Naive B cell (primary cell): ENCODE data around the gene OLFM1. TPM values are rescaled to one million over a fixed set of nuclear protein-coding genes. Genes with fewer than 3 reads are reported as not detected.
"Not testable (repeated sequence)": the region's sequence is repeated elsewhere in the genome, so short reads cannot be mapped to it uniquely, and the experiment has no call there.

Source experiments
- ATAC-seq, 2 donors: fragments of 150-1000 bp; cut with Tn5 transposase; 2 replicates each; pipeline ENCODE4 v1.10.0; 2021; ENCODE audit warnings: low read depth in 2 of 2, mild to moderate bottlenecking in 2 of 2, moderate library complexity in 2 of 2
- DNase-seq: peaks from one replicate; pipeline ENCODE4 v3.0.0; 2022
- H3K27ac Mint-ChIP-seq, 6 donors: one replicate each; pipeline ENCODE4 v1.8.0; 2020 to 2022; ENCODE audit warnings: mild to moderate bottlenecking in 6 of 6, mixed read lengths in 6 of 6, moderate library complexity in 5 of 6, inconsistent platforms in 2 of 6
- H3K27me3 Mint-ChIP-seq, 3 donors: one replicate each; pipeline ENCODE4 v1.8.0; 2021 to 2022; ENCODE audit warnings: mixed read lengths in 3 of 3, mild to moderate bottlenecking in 1 of 3
- H3K36me3 Mint-ChIP-seq, 2 donors: one replicate each; pipeline ENCODE4 v1.8.0; 2020 to 2022; ENCODE audit warnings: mixed read lengths in 2 of 2, inconsistent platforms in 1 of 2, mild to moderate bottlenecking in 1 of 2
- H3K4me1 Mint-ChIP-seq, 3 donors: one replicate each; pipeline ENCODE4 v1.8.0; 2020 to 2022; ENCODE audit warnings: mixed read lengths in 3 of 3, inconsistent platforms in 1 of 3, mild to moderate bottlenecking in 1 of 3, moderate library complexity in 1 of 3
- H3K4me3 Mint-ChIP-seq, 8 donors: one replicate each; pipeline ENCODE4 v1.8.0; 2020 to 2022; ENCODE audit warnings: mild to moderate bottlenecking in 8 of 8, mixed read lengths in 8 of 8, moderate library complexity in 8 of 8, inconsistent platforms in 2 of 8
- H3K9me3 Mint-ChIP-seq, 7 donors: one replicate each; pipeline ENCODE4 v1.8.0; 2020 to 2022; ENCODE audit warnings: mixed read lengths in 7 of 7, mild to moderate bottlenecking in 5 of 7, inconsistent platforms in 2 of 7, moderate library complexity in 1 of 7
- polyA plus RNA-seq, 6 donors: library from polyadenylated mRNA; unstranded; fragments of 300-500 nt; fragmentation: Illumina TruSeq; gene quantifications; one replicate each; pipeline ENCODE4 v1.2.3, GENCODE V29; 2021; ENCODE audit warnings: low read depth in 6 of 6

OLFM1 gene
- polyA plus RNA-seq, 6 donors from 2014 or later, result not detected

DNA sequence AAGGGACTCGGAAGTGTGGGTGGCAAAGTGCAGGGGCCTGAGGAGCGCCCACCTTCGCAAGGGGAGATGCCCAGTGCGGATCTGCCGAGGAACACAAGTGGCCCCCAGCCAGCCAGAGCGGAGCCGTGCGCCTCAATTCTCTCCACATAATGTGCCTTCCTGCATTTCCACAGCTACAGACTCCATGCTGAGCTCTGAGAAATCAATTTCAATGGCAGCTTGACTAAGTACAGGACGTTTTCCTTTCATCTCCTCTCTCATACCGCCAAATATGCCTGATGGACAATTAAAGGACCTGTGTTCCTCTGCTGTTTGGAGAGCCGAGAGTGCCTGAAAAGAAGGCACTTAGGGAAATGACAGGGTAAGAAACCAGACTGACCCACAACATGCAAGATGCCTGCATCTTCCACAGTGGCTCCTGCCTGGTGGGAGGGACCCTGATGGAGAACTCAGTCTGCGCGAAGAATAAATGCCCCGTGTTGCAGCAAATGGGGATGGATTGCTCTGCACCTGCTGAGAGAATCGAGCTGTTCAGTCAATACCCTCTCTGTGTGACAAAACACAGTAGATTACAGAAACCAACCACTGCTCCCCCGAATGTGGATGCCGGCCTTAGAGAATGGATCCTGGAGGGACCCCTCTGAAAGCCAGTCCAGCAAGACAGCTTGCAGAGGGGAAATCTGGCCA, 38.6 kb upstream of the OLFM1 start:
- ATAC-seq, result no peak
- Mint-ChIP-seq H3K27ac (peak overlapping the region in 2 of 6 donors; percentile 33 to 76), H3K27me3 (peaks cover 9 to 24% (median 21%) of the 10 kb centered on the region in 3 donors), H3K36me3 (peaks cover 0 to 3% of the 10 kb centered on the region in 2 donors), H3K4me1 (peaks cover 15 to 26% (median 22%) of the 10 kb centered on the region in 3 donors), H3K9me3 (peaks cover 0 to 8% (median 0%) of the 10 kb centered on the region in 7 donors), H3K4me3 (peak overlapping the region in 2 of 8 donors; percentile 10 to 12)
- DNase-seq, result no peak

DNA sequence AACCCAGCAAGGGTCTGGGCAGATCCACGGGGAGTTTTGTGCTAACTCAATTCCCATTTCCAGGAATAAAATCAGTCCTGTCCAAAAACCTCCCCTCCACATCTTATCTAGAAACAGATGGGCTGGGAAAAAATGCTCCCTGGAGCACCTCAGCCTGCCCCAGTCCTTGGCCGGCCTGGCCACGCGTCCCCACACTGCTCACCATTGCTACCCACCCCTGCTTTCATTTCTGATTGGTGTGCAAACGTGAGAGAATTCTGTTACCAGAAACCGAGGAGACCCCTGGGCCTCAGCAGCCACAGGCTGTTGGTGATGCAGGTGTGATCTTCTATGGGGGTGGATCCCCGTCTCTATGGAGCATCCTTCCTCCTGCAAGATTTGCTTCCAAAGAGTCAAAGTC, 38.0 kb upstream of the OLFM1 start:
- no peak for ATAC-seq
- H3K27me3 Mint-ChIP-seq, result peaks cover 10 to 25% (median 22%) of the 10 kb centered on the region in 3 donors
- H3K4me3 Mint-ChIP-seq, result no peak overlapping the region
- no peak for DNase-seq
- peak overlapping the region in 3 of 6 donors; percentile 10 to 35 (median 20) for H3K27ac Mint-ChIP-seq
- peaks cover 15 to 26% (median 22%) of the 10 kb centered on the region in 3 donors for H3K4me1 Mint-ChIP-seq
- peaks cover 0 to 8% (median 0%) of the 10 kb centered on the region in 7 donors for H3K9me3 Mint-ChIP-seq
- peaks cover 0 to 3% of the 10 kb centered on the region in 2 donors for H3K36me3 Mint-ChIP-seq

DNA sequence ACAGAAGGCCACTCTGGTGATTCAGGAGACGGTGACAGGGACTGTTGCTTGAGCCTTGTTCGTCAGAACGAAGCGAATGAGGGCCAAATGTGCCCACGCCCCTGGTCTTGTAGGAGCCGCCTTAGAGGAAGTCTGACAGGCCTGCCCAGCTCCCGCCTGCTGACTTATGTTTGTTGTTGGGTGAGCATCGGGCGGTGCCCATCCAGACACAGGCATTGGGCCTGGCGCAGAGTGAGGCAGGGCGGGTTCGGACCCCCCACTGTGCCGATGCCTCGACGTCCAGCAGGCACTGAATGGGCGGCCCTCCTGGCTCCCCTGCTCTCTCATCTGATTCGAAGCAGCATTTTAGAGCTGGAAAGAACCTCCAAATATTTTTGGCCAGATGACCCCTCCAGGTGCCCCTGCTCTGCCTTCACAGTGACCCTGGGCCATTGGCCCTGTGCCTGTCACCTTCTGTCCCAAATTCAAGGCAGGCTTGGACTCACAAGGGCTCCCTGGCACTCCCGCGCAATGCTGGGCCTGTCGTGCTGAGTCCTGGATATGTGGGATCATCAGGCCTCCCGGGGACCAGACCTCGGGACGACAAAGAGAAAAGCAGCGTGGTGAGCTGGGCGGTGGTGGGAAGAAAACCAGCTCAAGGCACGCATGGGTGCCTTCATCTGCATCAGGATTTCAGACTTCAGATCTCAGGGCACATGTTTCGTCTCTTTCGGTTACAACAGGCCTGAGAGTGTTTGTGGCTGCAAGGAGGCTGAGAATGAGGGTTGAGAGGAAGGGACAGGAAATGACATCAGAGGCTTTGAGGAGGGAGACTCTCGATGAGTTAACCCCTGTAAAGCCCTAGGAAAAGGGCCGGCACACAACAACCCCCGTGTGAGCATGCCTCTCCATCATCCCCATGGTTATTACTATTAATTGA, 37.1 kb upstream of the OLFM1 start:
- H3K36me3 Mint-ChIP-seq, result peaks cover 0 to 3% of the 10 kb centered on the region in 2 donors
- H3K27me3 Mint-ChIP-seq, result peaks cover 18 to 22% (median 22%) of the 10 kb centered on the region in 3 donors
- ATAC-seq (no peak), DNase-seq (no peak)
- peaks cover 0 to 7% (median 0%) of the 10 kb centered on the region in 7 donors for H3K9me3 Mint-ChIP-seq
- peak overlapping the region in 3 of 6 donors; percentile 3 to 87 (median 22) for H3K27ac Mint-ChIP-seq
- H3K4me1 Mint-ChIP-seq, result peaks cover 15 to 26% (median 22%) of the 10 kb centered on the region in 3 donors
- H3K4me3 Mint-ChIP-seq, result peak overlapping the region in 1 of 8 donors; percentile 80

DNA sequence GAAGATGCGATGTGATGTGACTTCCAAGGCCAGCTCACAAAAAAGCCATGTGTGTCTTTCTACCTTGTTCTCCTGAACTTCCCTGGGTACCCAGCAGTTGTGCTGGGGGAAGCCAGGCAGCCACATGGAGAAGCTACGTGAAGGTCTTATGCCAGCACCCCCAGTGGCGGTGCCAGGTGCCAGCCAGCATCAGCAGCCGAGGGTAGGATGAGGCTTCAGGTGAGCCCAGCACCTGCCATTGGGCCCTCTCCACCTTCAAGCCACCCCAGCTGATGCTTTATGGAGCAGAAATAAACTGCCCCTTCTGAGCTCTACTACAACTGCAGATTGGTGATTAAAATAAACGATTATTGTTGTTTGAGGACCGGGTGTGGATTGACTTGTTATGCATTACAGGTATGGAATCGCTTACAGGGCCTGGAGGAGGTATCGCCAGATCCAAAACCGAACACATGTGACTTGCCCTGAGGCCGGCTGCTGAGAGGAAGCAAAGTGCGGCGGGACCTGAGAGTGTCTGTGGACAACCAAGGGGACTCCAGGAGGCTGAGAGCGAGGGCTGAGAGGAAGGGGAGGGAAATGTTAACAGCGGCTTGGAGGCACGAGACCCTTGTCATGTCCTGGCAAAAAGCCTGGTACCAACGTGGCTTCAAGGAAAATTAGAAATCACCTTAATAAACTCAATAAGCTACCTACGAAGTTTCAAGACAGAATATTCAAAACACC, 36.0 kb upstream of the OLFM1 start:
- Mint-ChIP-seq H3K9me3 (peaks cover 0 to 5% (median 0%) of the 10 kb centered on the region in 7 donors), H3K4me3 (peak overlapping the region in 5 of 8 donors; percentile 3 to 80 (median 25)), H3K36me3 (peaks cover 0 to 3% of the 10 kb centered on the region in 2 donors), H3K27me3 (peaks cover 21 to 27% (median 22%) of the 10 kb centered on the region in 3 donors), H3K27ac (peak overlapping the region in 4 of 6 donors; percentile 31 to 78 (median 34)), H3K4me1 (peaks cover 15 to 26% (median 22%) of the 10 kb centered on the region in 3 donors)
- no peak for DNase-seq
- no peak for ATAC-seq

DNA sequence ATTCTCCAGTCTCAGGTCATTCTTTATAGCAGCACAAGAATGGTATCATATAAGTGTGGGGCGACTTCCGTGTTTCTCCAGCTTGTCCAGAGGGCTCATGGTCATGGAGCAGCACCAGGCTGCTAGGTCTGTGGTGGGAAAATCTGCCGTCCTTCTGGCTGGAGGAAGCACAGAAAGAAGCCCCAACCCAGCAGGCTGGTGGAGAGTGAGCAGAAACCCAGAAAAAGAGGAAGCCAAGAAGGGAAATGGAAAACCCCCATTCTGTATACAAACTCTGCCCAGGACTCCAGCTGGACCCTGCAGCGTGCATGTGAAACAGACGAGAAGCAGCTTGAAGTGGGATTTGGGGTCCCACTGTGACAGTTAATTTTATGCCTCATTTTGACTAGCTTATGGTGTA, 34.3 kb upstream of the OLFM1 start:
- peaks cover 15 to 26% (median 22%) of the 10 kb centered on the region in 3 donors for H3K4me1 Mint-ChIP-seq
- DNase-seq (peak; percentile 40), ATAC-seq (peak; percentile 92 to 97)
- peaks cover 0 to 3% of the 10 kb centered on the region in 2 donors for H3K36me3 Mint-ChIP-seq
- H3K9me3 Mint-ChIP-seq, result peaks cover 0 to 5% (median 0%) of the 10 kb centered on the region in 7 donors
- peak overlapping the region in 4 of 8 donors; percentile 22 to 72 (median 67) for H3K4me3 Mint-ChIP-seq
- peak overlapping the region in 5 of 6 donors; percentile 16 to 90 (median 77) for H3K27ac Mint-ChIP-seq
- H3K27me3 Mint-ChIP-seq, result peaks cover 21 to 36% (median 28%) of the 10 kb centered on the region in 3 donors

DNA sequence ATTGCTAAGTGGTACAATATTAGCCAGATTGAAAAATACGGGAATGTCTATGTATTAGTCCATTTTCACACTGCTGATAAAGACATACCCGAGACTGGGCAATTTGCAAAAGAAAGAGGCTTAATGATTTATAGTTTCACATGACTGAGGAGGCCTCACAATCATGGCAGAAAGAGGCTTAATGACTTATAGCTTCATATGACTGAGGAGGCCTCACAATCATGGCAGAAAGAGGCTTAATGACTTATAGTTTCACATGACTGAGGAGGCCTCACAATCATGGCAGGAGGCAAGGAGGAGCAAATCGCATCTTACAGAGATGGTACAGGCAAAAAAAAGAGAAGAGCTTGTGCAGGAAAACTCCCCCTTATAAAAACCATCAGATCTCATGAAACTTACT, 32.3 kb upstream of the OLFM1 start:
- Mint-ChIP-seq H3K36me3 (peaks cover 0 to 3% of the 10 kb centered on the region in 2 donors), H3K9me3 (peaks cover 0 to 5% (median 0%) of the 10 kb centered on the region in 7 donors), H3K27ac (peak overlapping the region in 1 of 6 donors; percentile 66), H3K4me3 (no peak overlapping the region), H3K27me3 (peaks cover 16 to 44% (median 34%) of the 10 kb centered on the region in 3 donors), H3K4me1 (peaks cover 15 to 26% (median 22%) of the 10 kb centered on the region in 3 donors)
- ATAC-seq, result no peak
- DNase-seq, result no peak

DNA sequence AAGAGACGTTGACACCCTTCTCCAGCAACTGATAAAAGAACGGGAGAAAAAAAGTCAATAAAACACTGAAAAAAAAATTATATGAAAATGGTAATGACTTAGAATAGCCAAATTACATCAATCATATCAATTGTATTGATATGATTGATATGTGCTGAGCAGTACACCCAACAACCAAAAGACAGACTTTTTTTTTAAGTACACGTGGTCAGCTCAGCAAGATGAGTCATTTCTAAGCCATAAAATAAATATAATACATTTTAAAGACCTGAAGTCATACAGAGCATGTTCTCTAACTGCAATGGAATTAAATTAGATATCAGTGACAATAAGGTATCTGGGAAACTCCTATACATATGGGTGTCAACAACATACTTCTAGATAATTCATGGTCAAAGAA, 30.9 kb upstream of the OLFM1 start:
- Mint-ChIP-seq H3K27ac (no peak overlapping the region), H3K4me1 (peaks cover 9 to 19% (median 17%) of the 10 kb centered on the region in 3 donors), H3K36me3 (peaks cover 0 to 3% of the 10 kb centered on the region in 2 donors), H3K9me3 (peaks cover 0 to 5% (median 0%) of the 10 kb centered on the region in 7 donors), H3K27me3 (peaks cover 27 to 48% (median 36%) of the 10 kb centered on the region in 3 donors), H3K4me3 (no peak overlapping the region)
- no peak for ATAC-seq
- no peak for DNase-seq

DNA sequence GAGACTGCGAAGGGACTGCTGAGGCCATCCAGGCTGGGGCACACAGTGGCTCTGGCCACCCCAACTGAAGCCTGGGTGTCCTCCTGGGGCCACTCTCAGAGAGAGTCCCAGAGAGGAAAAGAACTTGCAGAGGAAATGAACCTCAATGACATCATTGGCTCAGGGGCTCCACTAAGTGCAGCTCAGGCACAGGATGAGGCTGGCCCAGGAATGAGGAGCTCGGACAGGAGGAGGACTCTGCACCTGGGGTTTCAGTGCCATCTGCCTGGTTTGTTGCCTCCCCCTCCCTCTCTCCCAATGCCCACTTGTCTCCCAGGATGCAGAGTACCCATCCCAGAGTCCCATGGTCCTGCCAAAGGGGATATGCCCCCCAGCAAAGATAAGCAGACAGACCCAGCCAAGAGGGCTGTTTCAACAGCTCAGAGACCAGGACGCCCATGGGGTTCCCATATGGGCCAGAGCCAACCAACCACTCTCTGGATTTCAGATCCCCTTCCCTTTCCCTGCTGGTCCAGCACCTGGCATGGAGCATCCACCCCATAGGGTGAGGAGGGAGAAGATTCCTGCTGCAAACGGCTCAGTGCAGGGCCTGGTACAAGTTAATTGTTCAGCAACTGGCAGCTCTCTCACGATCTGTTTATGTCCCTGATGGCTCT, 26.9 kb upstream of the OLFM1 start:
- peaks cover 25 to 35% (median 28%) of the 10 kb centered on the region in 3 donors for H3K27me3 Mint-ChIP-seq
- peak overlapping the region in 1 of 8 donors; percentile 2 for H3K4me3 Mint-ChIP-seq
- no peaks in the 10 kb centered on the region for H3K4me1 Mint-ChIP-seq
- ATAC-seq, result no peak
- peaks cover 6 to 32% (median 22%) of the 10 kb centered on the region in 7 donors for H3K9me3 Mint-ChIP-seq
- no peak for DNase-seq
- H3K27ac Mint-ChIP-seq, result peak overlapping the region in 1 of 6 donors; percentile 89
- H3K36me3 Mint-ChIP-seq, result peaks cover 8 to 19% of the 10 kb centered on the region in 2 donors

DNA sequence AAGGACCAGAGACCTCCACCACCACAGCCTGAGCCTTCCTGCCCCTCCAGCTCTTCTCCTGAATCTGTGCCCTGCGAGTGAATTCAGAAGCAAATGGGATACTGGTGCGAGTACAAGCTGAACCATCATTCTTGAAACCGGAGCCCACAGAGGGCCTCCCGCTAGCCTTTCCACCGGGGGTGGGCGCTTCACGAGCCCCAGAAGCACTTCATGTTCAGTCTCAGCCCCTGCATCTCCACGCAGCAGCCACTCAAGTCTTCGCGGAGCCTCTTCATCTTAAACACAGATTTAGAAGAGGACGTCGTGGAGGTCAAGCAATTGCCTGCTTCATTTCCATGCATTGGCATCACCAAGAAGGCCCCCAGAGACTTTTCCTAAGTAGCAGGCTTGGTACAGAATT, 26.0 kb upstream of the OLFM1 start:
- Mint-ChIP-seq H3K4me3 (no peak overlapping the region), H3K9me3 (peaks cover 6 to 33% (median 25%) of the 10 kb centered on the region in 7 donors), H3K36me3 (peaks cover 8 to 26% of the 10 kb centered on the region in 2 donors), H3K4me1 (no peaks in the 10 kb centered on the region), H3K27me3 (peaks cover 27 to 35% (median 29%) of the 10 kb centered on the region in 3 donors), H3K27ac (no peak overlapping the region)
- no peak for ATAC-seq
- no peak for DNase-seq

DNA sequence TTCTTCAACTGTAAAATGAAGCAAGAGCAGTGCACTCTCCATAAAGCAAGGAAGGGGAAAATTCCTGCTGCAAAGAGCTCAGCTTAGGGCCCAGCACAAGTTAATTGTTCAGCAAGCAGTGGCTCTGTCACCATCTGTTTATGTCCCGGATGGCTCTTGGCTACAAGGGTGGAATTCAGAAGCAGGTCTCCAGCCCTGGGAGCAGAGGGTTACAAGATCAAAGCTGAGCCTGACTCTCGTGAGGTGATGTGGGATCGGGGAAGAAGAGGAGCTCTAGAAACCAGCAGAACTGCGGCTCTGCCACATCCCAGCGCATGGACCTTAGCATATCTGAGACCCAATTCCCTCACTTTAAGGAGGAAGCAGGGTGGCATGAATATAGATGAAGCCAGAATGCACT, 25.2 kb upstream of the OLFM1 start:
- ATAC-seq (no peak), DNase-seq (no peak)
- no peak overlapping the region for H3K4me3 Mint-ChIP-seq
- peaks cover 6 to 33% (median 25%) of the 10 kb centered on the region in 7 donors for H3K9me3 Mint-ChIP-seq
- peaks cover 8 to 26% of the 10 kb centered on the region in 2 donors for H3K36me3 Mint-ChIP-seq
- peaks cover 27 to 35% (median 29%) of the 10 kb centered on the region in 3 donors for H3K27me3 Mint-ChIP-seq
- H3K27ac Mint-ChIP-seq, result no peak overlapping the region
- no peaks in the 10 kb centered on the region for H3K4me1 Mint-ChIP-seq

DNA sequence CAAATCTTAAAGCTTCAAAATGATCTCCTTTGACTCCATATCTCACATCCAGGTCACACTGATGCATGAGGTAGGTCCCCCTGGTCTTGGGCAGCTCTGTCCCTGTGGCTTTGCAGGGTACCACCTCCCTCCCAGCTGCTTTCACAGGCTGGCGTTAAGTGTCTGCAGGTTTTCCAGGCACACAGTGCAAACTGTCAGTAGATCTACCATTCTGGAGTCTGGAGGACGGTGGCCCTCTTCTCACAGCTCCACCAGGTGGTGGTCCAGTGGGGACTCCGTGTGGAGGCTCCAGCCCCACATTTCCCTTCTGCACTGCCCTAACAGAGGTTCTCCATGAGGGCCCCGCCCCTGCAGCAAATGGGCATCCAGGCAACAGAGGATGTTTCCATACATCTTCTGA, 24.0 kb upstream of the OLFM1 start:
- H3K4me1 Mint-ChIP-seq, DNase-seq, H3K4me3 Mint-ChIP-seq, H3K27ac Mint-ChIP-seq, ATAC-seq: not testable (repeated sequence)
- peaks cover 26 to 46% (median 37%) of the 10 kb centered on the region in 3 donors for H3K27me3 Mint-ChIP-seq
- H3K36me3 Mint-ChIP-seq, result peaks cover 8 to 26% of the 10 kb centered on the region in 2 donors
- peaks cover 6 to 33% (median 25%) of the 10 kb centered on the region in 7 donors for H3K9me3 Mint-ChIP-seq

DNA sequence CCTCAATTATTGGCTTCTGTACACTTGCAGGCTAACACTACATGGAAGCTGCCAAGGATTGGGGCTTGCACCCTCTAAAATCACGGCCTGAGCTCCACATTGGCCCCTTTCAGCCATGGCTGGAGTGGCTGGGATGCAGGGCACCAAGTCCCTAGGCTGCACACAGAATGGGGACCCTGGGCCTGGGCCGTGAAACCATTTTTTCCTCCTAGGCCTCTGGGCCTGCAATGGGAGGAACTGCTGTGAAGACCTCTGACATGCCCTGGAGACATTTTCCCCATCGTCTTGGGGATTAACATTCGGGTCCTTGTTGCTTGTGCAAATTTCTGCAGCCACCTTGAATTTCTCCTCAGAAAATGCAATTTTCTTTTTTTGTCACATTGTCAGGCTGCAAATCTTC, 23.6 kb upstream of the OLFM1 start:
- Mint-ChIP-seq H3K36me3 (peaks cover 8 to 26% of the 10 kb centered on the region in 2 donors), H3K27me3 (peaks cover 31 to 51% (median 42%) of the 10 kb centered on the region in 3 donors), H3K9me3 (peaks cover 6 to 33% (median 25%) of the 10 kb centered on the region in 7 donors)
- H3K27ac Mint-ChIP-seq, H3K4me1 Mint-ChIP-seq, ATAC-seq, H3K4me3 Mint-ChIP-seq, DNase-seq: not testable (repeated sequence)
